ENCODE results near the gene ITGA5. TPM values are rescaled to one million over a fixed set of nuclear protein-coding genes. Genes with fewer than 3 reads are reported as not detected.
A peak's percentile ranks its signal among the peaks of the same experiment; 100 is the strongest.

The ITGA5 gene
- total RNA-seq, 1 donor from 2014 or later: 20.1 TPM

- Mint-ChIP-seq H3K9me3 (no peaks in the 10 kb centered on the region), H3K27ac (ENCODE audit: unreplicated experiment) (no peak overlapping the region), H3K4me3 (no peak overlapping the region), H3K36me3 (ENCODE audit: low read depth) (no peaks in the 10 kb centered on the region), H3K4me1 (no peaks in the 10 kb centered on the region), H3K27me3 (ENCODE audit: low read depth) (peaks cover 25% of the 10 kb centered on the region)
- DNase-seq (ENCODE audit: low read depth, low spot score): no peak
- TF ChIP-seq CTCF (conservative IDR thresholded peaks at IDR 0.05): no peak
Observed at GRCh38 chr12:54431911-54432814, 13.1 kb upstream of the ITGA5 start.

GRCh38 chr12:54430471-54431069, 11.5 kb upstream of the ITGA5 start:
- Mint-ChIP-seq H3K36me3 (ENCODE audit: low read depth) (no peaks in the 10 kb centered on the region), H3K9me3 (no peaks in the 10 kb centered on the region), H3K4me3 (no peak overlapping the region), H3K27ac (ENCODE audit: unreplicated experiment) (peak overlapping the region; percentile 57), H3K4me1 (no peaks in the 10 kb centered on the region), H3K27me3 (ENCODE audit: low read depth) (peaks cover 35% of the 10 kb centered on the region)
- DNase-seq (ENCODE audit: low read depth, low spot score): no peak
- TF ChIP-seq CTCF (conservative IDR thresholded peaks at IDR 0.05): no peak

GRCh38 chr12:54429014-54429471, 10.0 kb upstream of the ITGA5 start:
- no peak overlapping the region for H3K4me3 Mint-ChIP-seq
- H3K36me3 Mint-ChIP-seq (ENCODE audit: low read depth): no peaks in the 10 kb centered on the region
- no peaks in the 10 kb centered on the region for H3K9me3 Mint-ChIP-seq
- H3K27me3 Mint-ChIP-seq (ENCODE audit: low read depth): peaks cover 45% of the 10 kb centered on the region
- H3K4me1 Mint-ChIP-seq: no peaks in the 10 kb centered on the region
- DNase-seq (ENCODE audit: low read depth, low spot score): no peak
- no peak for TF ChIP-seq CTCF (conservative IDR thresholded peaks at IDR 0.05)
- H3K27ac Mint-ChIP-seq (ENCODE audit: unreplicated experiment): no peak overlapping the region

GRCh38 chr12:54428050-54429013, 9.3 kb upstream of the ITGA5 start:
- H3K4me1 Mint-ChIP-seq: no peaks in the 10 kb centered on the region
- TF ChIP-seq CTCF (conservative IDR thresholded peaks at IDR 0.05): no peak
- H3K9me3 Mint-ChIP-seq: no peaks in the 10 kb centered on the region
- H3K36me3 Mint-ChIP-seq (ENCODE audit: low read depth): no peaks in the 10 kb centered on the region
- peaks cover 49% of the 10 kb centered on the region for H3K27me3 Mint-ChIP-seq (ENCODE audit: low read depth)
- H3K27ac Mint-ChIP-seq (ENCODE audit: unreplicated experiment): no peak overlapping the region
- no peak overlapping the region for H3K4me3 Mint-ChIP-seq
- no peak for DNase-seq (ENCODE audit: low read depth, low spot score)

GRCh38 chr12:54427106-54427505, 8.0 kb upstream of the ITGA5 start:
- Mint-ChIP-seq H3K27me3 (ENCODE audit: low read depth) (peaks cover 56% of the 10 kb centered on the region), H3K4me3 (no peak overlapping the region), H3K27ac (ENCODE audit: unreplicated experiment) (no peak overlapping the region), H3K4me1 (no peaks in the 10 kb centered on the region), H3K9me3 (no peaks in the 10 kb centered on the region), H3K36me3 (ENCODE audit: low read depth) (no peaks in the 10 kb centered on the region)
- DNase-seq (ENCODE audit: low read depth, low spot score): no peak
- no peak for TF ChIP-seq CTCF (conservative IDR thresholded peaks at IDR 0.05)
